Endothelial cell of umbilical vein (primary cell): Measurements from ENCODE around the gene NR5A1. TPM values are rescaled to one million over a fixed set of nuclear protein-coding genes. Genes with fewer than 3 reads are reported as not detected.

ENCODE experiments used
- BruUV-seq: library from RNA; stranded (reverse); fragments of 400-500 nt; replicated peaks from 2 replicates; lab custom pipeline; 2021; lab: Mats Ljungman, UMichigan
- CTCF ChIA-PET: fragments of 300-600, 350-600 bp; sonication (Branson Sonifier 250); formaldehyde crosslinking; loops from one replicate; lab custom pipeline; 2021; ENCODE audit warnings: antibody characterized with exemption, inconsistent platforms; lab: Charles Lee
- POLR2A ChIA-PET: fragments of 300-600, 350-600 bp; sonication (Branson Sonifier 250); formaldehyde crosslinking; loops from one replicate; lab custom pipeline; 2021; ENCODE audit warnings: antibody characterized with exemption, inconsistent platforms; lab: Charles Lee
- DNase-seq: peaks from one replicate; pipeline ENCODE4 v3.0.0-alpha.2; 2011; ENCODE audit warnings: low read depth, low spot score
- FAIRE-seq: peaks from 2 replicates; lab custom pipeline; 2011; peaks lifted over from hg19 to GRCh38; lab: Jason Lieb, UNC
- H2AFZ ChIP-seq: 2 replicates; pipeline ENCODE4 v1.6.0; 2012; ENCODE audit warnings: low read depth, low read length, control low read depth, inconsistent platforms
- H3K27ac ChIP-seq: 2 replicates; pipeline ENCODE4 v1.5.1; 2011; ENCODE audit warnings: low read depth, mild to moderate bottlenecking, control low read depth, low read length, moderate library complexity; ENCODE audit not compliant: insufficient read depth
- H3K27me3 ChIP-seq, 2 experiments: 2 replicates each; pipeline versions ENCODE4 v1.6.0 to v1.6.1; 2011; ENCODE audit warnings: low read length in 2 of 2, mixed read lengths in 1 of 2; ENCODE audit not compliant: control insufficient read depth in 2 of 2, insufficient read depth in 2 of 2
- H3K36me3 ChIP-seq, 2 experiments: 2 replicates in 1 of 2; 3 replicates in 1 of 2; pipeline ENCODE4 v1.5.1; 2011; ENCODE audit warnings: low read length in 2 of 2, mild to moderate bottlenecking in 1 of 2, moderate library complexity in 1 of 2; ENCODE audit not compliant: control insufficient read depth in 2 of 2, insufficient read depth in 2 of 2; ENCODE audit errors: extremely low read depth in 1 of 2
- H3K4me1 ChIP-seq: 3 replicates; pipeline ENCODE4 v1.5.1; 2011; ENCODE audit warnings: mild to moderate bottlenecking, low read length; ENCODE audit not compliant: control insufficient read depth, insufficient read depth; ENCODE audit errors: extremely low read depth
- H3K4me2 ChIP-seq: 2 replicates; pipeline ENCODE4 v1.6.1; 2011; ENCODE audit warnings: low read length, control low read depth, mixed read lengths; ENCODE audit not compliant: insufficient read depth
- H3K4me3 ChIP-seq, 3 experiments: fragments of 200-600 bp in 1 of 3; sonication (generic), shearing (Covaris generic) in 1 of 3; replicated peaks in 1 of 3; 2 replicates each; pipeline ENCODE4 v1.5.1; 2011 to 2016; ENCODE audit warnings: control low read depth in 3 of 3, low read length in 3 of 3, mild to moderate bottlenecking in 2 of 3, inconsistent platforms in 1 of 3, low read depth in 1 of 3, moderate library complexity in 1 of 3; ENCODE audit not compliant: insufficient read depth in 1 of 3
- H3K79me2 ChIP-seq: 2 replicates; pipeline ENCODE4 v1.6.0; 2012; ENCODE audit warnings: low read length, inconsistent platforms; ENCODE audit not compliant: control insufficient read depth, insufficient read depth
- H3K9ac ChIP-seq: replicated peaks from 2 replicates; pipeline ENCODE3; 2011; ENCODE audit warnings: low read length, control low read depth; ENCODE audit not compliant: insufficient read depth; ENCODE audit errors: extremely low read depth
- H3K9me1 ChIP-seq: replicated peaks from 3 replicates; pipeline ENCODE4 v1.6.0; 2011; ENCODE audit warnings: mild to moderate bottlenecking, low read length; ENCODE audit not compliant: control insufficient read depth, insufficient read depth; ENCODE audit errors: extremely low read depth
- H3K9me3 ChIP-seq: replicated peaks from 2 replicates; pipeline ENCODE4 v1.5.1; 2012; ENCODE audit warnings: low read length, inconsistent platforms; ENCODE audit not compliant: control insufficient read depth, insufficient read depth
- H4K20me1 ChIP-seq: replicated peaks from 2 replicates; pipeline ENCODE3; 2011; ENCODE audit warnings: mild to moderate bottlenecking, low read length; ENCODE audit not compliant: control insufficient read depth, insufficient read depth; ENCODE audit errors: extremely low read depth
- CTCF ChIP-seq, 2 donors: IDR thresholded peaks; 1 replicate in 1 of 2; 2 replicates in 1 of 2; pipeline ENCODE4 v1.5.1; 2011; ENCODE audit warnings: low read length in 2 of 2, mild to moderate bottlenecking in 2 of 2, moderate library complexity in 2 of 2, control low read depth in 1 of 2, inconsistent platforms in 1 of 2, low read depth in 1 of 2; ENCODE audit not compliant: insufficient read depth in 1 of 2; ENCODE audit errors: extremely low read depth in 1 of 2
- EZH2 ChIP-seq: IDR thresholded peaks from 2 replicates; pipeline ENCODE4 v1.6.1; 2012; ENCODE audit warnings: borderline replicate concordance, low read depth, mild to moderate bottlenecking, moderate library complexity, low read length, inconsistent platforms; ENCODE audit not compliant: severe bottlenecking
- POLR2A ChIP-seq: IDR thresholded peaks from 2 replicates; pipeline ENCODE4 v1.6.1; 2012; ENCODE audit warnings: low read depth, mild to moderate bottlenecking, control low read depth, low read length
- POLR2AphosphoS5 ChIP-seq: IDR thresholded peaks from 2 replicates; pipeline ENCODE4 v1.6.1; 2012; ENCODE audit warnings: low read depth, mild to moderate bottlenecking, control low read depth, low read length, moderate library complexity; ENCODE audit not compliant: insufficient read depth
- dilution Hi-C: fragments of 300-500 bp; cut with MboI; formaldehyde crosslinking; loops from one replicate; pipeline ENCODE4 v1.15.0; 2019; ENCODE audit warnings: low sequenced_read_pairs; ENCODE audit not compliant: extremely low pct_ligation_motif_present
- intact Hi-C: fragments of 100-400 bp; cut with micrococcal nuclease; formaldehyde crosslinking; loops from one replicate; pipeline ENCODE4 v1.10.0; 2022
- polyA plus RNA-seq, 4 experiments: library from polyadenylated mRNA; depleted of rRNA in 3 of 4; stranded (reverse) in 3 of 4; unstranded in 1 of 4; fragments of >200 nt; gene quantifications; 2 replicates each; pipeline versions ENCODE4 v1.2.1 to v1.2.3, GENCODE V29; 2011 to 2012; ENCODE audit warnings: missing spikeins in 1 of 4
- total RNA-seq: library from RNA; stranded (reverse); gene quantifications from 2 replicates; pipeline ENCODE4 v1.2.3, GENCODE V29; 2021

Gene NR5A1
- total and polyA plus RNA-seq, 2 donors (not counting 3 experiments of a cell fraction or from before 2014, with no cell fraction given) = not detected

DNA sequence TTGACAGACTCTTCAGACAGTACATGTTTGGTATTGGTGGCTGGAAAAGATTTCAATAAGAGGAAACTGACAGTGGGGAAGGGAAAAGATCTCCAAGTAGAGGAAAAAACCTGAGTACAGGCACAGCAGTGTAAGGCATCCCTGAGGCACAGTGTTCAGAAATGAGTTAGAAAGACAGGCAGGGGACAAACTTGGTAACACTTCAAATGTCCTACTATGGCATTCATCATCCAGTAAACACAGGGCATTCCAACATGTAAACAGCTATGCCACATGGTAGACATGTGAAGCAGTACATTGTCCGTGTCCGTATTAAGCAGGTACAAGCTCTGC, 45.0 kb upstream of the NR5A1 start:
- dilution Hi-C loops = no loop called here
- Histone ChIP-seq H3K27me3 (peaks cover 7 to 10% of the 10 kb centered on the region in 2 experiments), H3K4me1 (no peaks in the 10 kb centered on the region), H2AFZ (no peak overlapping the region), H3K79me2 (no peaks in the 10 kb centered on the region), H4K20me1 (no peaks in the 10 kb centered on the region), H3K9ac (no peak overlapping the region), H3K4me2 (no peak overlapping the region), H3K9me1 (no peaks in the 10 kb centered on the region), H3K36me3 (no peaks in the 10 kb centered on the region), H3K4me3 (no peak overlapping the region), H3K27ac (no peak overlapping the region), H3K9me3 (no peaks in the 10 kb centered on the region)
- DNase-seq (no peak), FAIRE-seq (no peak)
- CTCF ChIA-PET = interaction anchor here (0.7 to 3.9 kb wide), 24 partner anchors 10 to 301 kb away, joined by 3 to 51 read pairs (median 4); partner anchors contain the start of gene WDR38
- BruUV-seq = no TSS peak
- intact Hi-C loops = loop anchor here (5.0 kb wide), 1 partner anchor 215 kb away; no protein-coding TSS in a partner anchor
- TF ChIP-seq EZH2 (no peak), CTCF (IDR thresholded peaks at IDR 0.05; ENCODE audit: extremely low read depth in 1 of 2, insufficient read depth in 1 of 2, low read depth in 1 of 2, low read length in 2 of 2) (no peak), POLR2A (no peak), POLR2AphosphoS5 (no peak)
- POLR2A ChIA-PET = no interaction called here

- H2AFZ ChIP-seq = no peak overlapping the region
- peak; percentile 59 for DNase-seq
Observed at GRCh38 chr9:124551472-124552272, 44.5 kb upstream of the NR5A1 start.

More at GRCh38 chr9:124551472-124552272, 44.5 kb upstream of the NR5A1 start:
- H3K9me3 ChIP-seq = no peaks in the 10 kb centered on the region
- ChIA-PET POLR2A (no interaction called here), CTCF (interaction anchor here (0.6 to 3.9 kb wide), 26 partner anchors 10 to 301 kb away, joined by 3 to 51 read pairs (median 4); partner anchors contain the start of gene WDR38)
- dilution Hi-C loops (no loop called here), intact Hi-C loops (loop anchor here (1.0 to 5.0 kb wide), 3 partner anchors 161 to 216 kb away; no protein-coding TSS in a partner anchor)
- H3K4me3 ChIP-seq = no peak overlapping the region
- no peak overlapping the region for H3K4me2 ChIP-seq
- no peak overlapping the region for H3K9ac ChIP-seq
- H3K36me3 ChIP-seq = no peaks in the 10 kb centered on the region
- H3K9me1 ChIP-seq = no peaks in the 10 kb centered on the region
- peak; percentile 84 for FAIRE-seq
- H4K20me1 ChIP-seq = no peaks in the 10 kb centered on the region
- TF ChIP-seq POLR2AphosphoS5 (no peak), CTCF (IDR thresholded peaks at IDR 0.05; ENCODE audit: extremely low read depth in 1 of 2, insufficient read depth in 1 of 2, low read depth in 1 of 2, low read length in 2 of 2) (peak; percentile 61 to 62)
- peaks cover 11 to 13% of the 10 kb centered on the region in 2 experiments for H3K27me3 ChIP-seq
- no peak overlapping the region for H3K27ac ChIP-seq
- no peaks in the 10 kb centered on the region for H3K4me1 ChIP-seq
- H3K79me2 ChIP-seq = no peaks in the 10 kb centered on the region
- no TSS peak for BruUV-seq
